ENCODE results near the gene TSPAN16. TPM values are rescaled to one million over a fixed set of nuclear protein-coding genes. Genes with fewer than 3 reads are reported as not detected.

TSPAN16 gene
- total RNA-seq, 1 experiment from 2014 or later = not detected

- Histone ChIP-seq H3K9me3 (ENCODE audit: control insufficient read depth, low read depth, low read length) (no peaks in the 10 kb centered on the region), H2AFZ (ENCODE audit: low read length) (no peak overlapping the region), H4K20me1 (ENCODE audit: control insufficient read depth, insufficient read depth, insufficient read length) (no peaks in the 10 kb centered on the region), H3T11ph (ENCODE audit: low read length) (no peak overlapping the region), H3K14ac (ENCODE audit: insufficient read depth, low read length) (no peak overlapping the region), H3K4me2 (ENCODE audit: insufficient read depth, insufficient read length, low read length) (no peak overlapping the region), H3K56ac (ENCODE audit: insufficient read length, low read depth, low read length) (no peak overlapping the region), H4K91ac (ENCODE audit: insufficient read length, low read depth, low read length) (no peak overlapping the region), H2BK15ac (ENCODE audit: low read depth, low read length) (no peak overlapping the region), H3K4me1 (ENCODE audit: insufficient read depth, low read length) (no peaks in the 10 kb centered on the region), H2BK120ac (ENCODE audit: low read depth, low read length, poor library complexity, severe bottlenecking) (no peak overlapping the region), H2AK5ac (ENCODE audit: insufficient read length, low read length) (no peak overlapping the region), H3K27me3 (ENCODE audit: insufficient read depth, low read length) (no peaks in the 10 kb centered on the region), H3K79me2 (ENCODE audit: insufficient read depth, low read length) (no peaks in the 10 kb centered on the region), H3K18ac (ENCODE audit: insufficient read length, low read depth, low read length) (no peak overlapping the region), H3K9ac (ENCODE audit: extremely low read depth, insufficient read length, low read length) (no peak overlapping the region), H4K8ac (replicated peaks; ENCODE audit: insufficient read length, low read depth, low read length) (no peak overlapping the region), H3K23ac (ENCODE audit: insufficient read length, low read depth, low read length) (no peak overlapping the region), H3K27ac (ENCODE audit: insufficient read length, low read depth, low read length) (no peak overlapping the region), H3K4ac (ENCODE audit: low read depth, low read length) (no peak overlapping the region), H2BK5ac (ENCODE audit: insufficient read length, low read length) (no peak overlapping the region), H3K79me1 (ENCODE audit: insufficient read depth, low read depth, low read length, poor library complexity, severe bottlenecking) (no peaks in the 10 kb centered on the region), H2BK20ac (ENCODE audit: low read depth, low read length, poor library complexity, severe bottlenecking) (no peak overlapping the region), H4K5ac (ENCODE audit: insufficient read length, low read depth, low read length) (no peak overlapping the region), H2BK12ac (ENCODE audit: insufficient read length, low read depth, low read length) (no peak overlapping the region), H3K23me2 (ENCODE audit: insufficient read length, low read depth, low read length, poor library complexity, severe bottlenecking) (no peaks in the 10 kb centered on the region)
- Mint-ChIP-seq H3K9me3 (no peaks in the 10 kb centered on the region), H3K27me3 (ENCODE audit: low read depth) (peaks cover under 1% of the 10 kb centered on the region; the same call in 1 of the 2 replicates), H3K27ac (no peak overlapping the region), H3K4me1 (peaks cover 0 to 5% of the 10 kb centered on the region in 2 experiments; a peak in 3 of 4 replicates), H3K36me3 (ENCODE audit: insufficient read depth in 1 of 3, low read depth in 3 of 3) (peaks cover 14 to 47% (median 43%) of the 10 kb centered on the region in 3 experiments; a peak in 6 of 7 replicates), H3K4me3 (no peak overlapping the region)
- no CpG with 5 or more reads among the region's 2 CpGs for WGBS (ENCODE audit: extremely low coverage, insufficient read length, low lambda C conversion rate)
- no peak for DNase-seq
- TF ChIP-seq, protein P1, sequence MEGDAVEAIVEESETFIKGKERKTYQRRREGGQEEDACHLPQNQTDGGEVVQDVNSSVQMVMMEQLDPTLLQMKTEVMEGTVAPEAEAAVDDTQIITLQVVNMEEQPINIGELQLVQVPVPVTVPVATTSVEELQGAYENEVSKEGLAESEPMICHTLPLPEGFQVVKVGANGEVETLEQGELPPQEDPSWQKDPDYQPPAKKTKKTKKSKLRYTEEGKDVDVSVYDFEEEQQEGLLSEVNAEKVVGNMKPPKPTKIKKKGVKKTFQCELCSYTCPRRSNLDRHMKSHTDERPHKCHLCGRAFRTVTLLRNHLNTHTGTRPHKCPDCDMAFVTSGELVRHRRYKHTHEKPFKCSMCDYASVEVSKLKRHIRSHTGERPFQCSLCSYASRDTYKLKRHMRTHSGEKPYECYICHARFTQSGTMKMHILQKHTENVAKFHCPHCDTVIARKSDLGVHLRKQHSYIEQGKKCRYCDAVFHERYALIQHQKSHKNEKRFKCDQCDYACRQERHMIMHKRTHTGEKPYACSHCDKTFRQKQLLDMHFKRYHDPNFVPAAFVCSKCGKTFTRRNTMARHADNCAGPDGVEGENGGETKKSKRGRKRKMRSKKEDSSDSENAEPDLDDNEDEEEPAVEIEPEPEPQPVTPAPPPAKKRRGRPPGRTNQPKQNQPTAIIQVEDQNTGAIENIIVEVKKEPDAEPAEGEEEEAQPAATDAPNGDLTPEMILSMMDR (conservative IDR thresholded peaks at IDR 0.05) = no peak
These were observed 47.1 kb upstream of the TSPAN16 start for GRCh38 chr19:11248852-11249251.

Measured in H9 (cell line).